ENCODE data around the gene CHGA. TPM values are rescaled to one million over a fixed set of nuclear protein-coding genes. Genes with fewer than 3 reads are reported as not detected.

The CHGA gene
- total RNA-seq, 1 donor from 2014 or later, result not detected

GRCh38 chr14:92967346-92967926, 44.5 kb downstream of the CHGA start:
- no peak for TF ChIP-seq CTCF (IDR thresholded peaks at IDR 0.05)
- Mint-ChIP-seq H3K36me3 (ENCODE audit: low read depth) (peaks cover 11% of the 10 kb centered on the region), H3K4me1 (peaks cover 9% of the 10 kb centered on the region), H3K27me3 (no peaks in the 10 kb centered on the region), H3K9me3 (peaks cover 3% of the 10 kb centered on the region), H3K27ac (no peak overlapping the region), H3K4me3 (no peak overlapping the region)
- POLR2A ChIA-PET, result no interaction called here
- intact Hi-C loops (cut with micrococcal nuclease), result no loop called here
- no peak for DNase-seq
- CTCF ChIA-PET, result no interaction called here
- no peak for ATAC-seq (ENCODE audit: low read depth)

GRCh38 chr14:92968291-92969020, 45.5 kb downstream of the CHGA start:
- intact Hi-C loops (cut with micrococcal nuclease), result no loop called here
- POLR2A ChIA-PET, result no interaction called here
- H3K4me3 Mint-ChIP-seq, result no peak overlapping the region

GRCh38 chr14:92969430-92969829, 46.5 kb downstream of the CHGA start:
- peaks cover 9% of the 10 kb centered on the region for H3K36me3 Mint-ChIP-seq (ENCODE audit: low read depth)
- no peak for ATAC-seq (ENCODE audit: low read depth)
- no peak for DNase-seq
- no peaks in the 10 kb centered on the region for H3K27me3 Mint-ChIP-seq
- ChIA-PET POLR2A (no interaction called here), CTCF (interaction anchor here (0.8 kb wide), 1 partner anchor 17 kb away, joined by 3 read pairs; no protein-coding TSS in a partner anchor)
- no peak overlapping the region for H3K27ac Mint-ChIP-seq
- H3K4me1 Mint-ChIP-seq, result peaks cover 9% of the 10 kb centered on the region
- no peak for TF ChIP-seq CTCF (IDR thresholded peaks at IDR 0.05)
- intact Hi-C loops (cut with micrococcal nuclease), result no loop called here
- H3K9me3 Mint-ChIP-seq, result peaks cover 3% of the 10 kb centered on the region
- H3K4me3 Mint-ChIP-seq, result no peak overlapping the region

More at GRCh38 chr14:92968291-92969020, 45.5 kb downstream of the CHGA start:
- peaks cover 9% of the 10 kb centered on the region for H3K36me3 Mint-ChIP-seq (ENCODE audit: low read depth)
- no peak for DNase-seq
- no peak overlapping the region for H3K27ac Mint-ChIP-seq
- CTCF ChIA-PET, result no interaction called here
- peaks cover 9% of the 10 kb centered on the region for H3K4me1 Mint-ChIP-seq
- TF ChIP-seq CTCF (IDR thresholded peaks at IDR 0.05), result no peak
- H3K27me3 Mint-ChIP-seq, result no peaks in the 10 kb centered on the region
- H3K9me3 Mint-ChIP-seq, result peaks cover 3% of the 10 kb centered on the region
- ATAC-seq (ENCODE audit: low read depth), result no peak

- CTCF ChIA-PET, result interaction anchor here (0.8 kb wide), 1 partner anchor 18 kb away, joined by 3 read pairs; no protein-coding TSS in a partner anchor
- H3K27ac Mint-ChIP-seq, result no peak overlapping the region
- intact Hi-C loops (cut with micrococcal nuclease), result no loop called here
- POLR2A ChIA-PET, result no interaction called here
- peaks cover 3% of the 10 kb centered on the region for H3K9me3 Mint-ChIP-seq
- no peak for TF ChIP-seq CTCF (IDR thresholded peaks at IDR 0.05)
- H3K4me1 Mint-ChIP-seq, result peaks cover 9% of the 10 kb centered on the region
- no peak for DNase-seq
- no peak overlapping the region for H3K4me3 Mint-ChIP-seq
- no peak for ATAC-seq (ENCODE audit: low read depth)
- peaks cover 11% of the 10 kb centered on the region for H3K36me3 Mint-ChIP-seq (ENCODE audit: low read depth)
- no peaks in the 10 kb centered on the region for H3K27me3 Mint-ChIP-seq
Observed at GRCh38 chr14:92969871-92970270, 46.9 kb downstream of the CHGA start.

- CTCF ChIA-PET, result interaction anchor here (0.8 kb wide), 1 partner anchor 18 kb away, joined by 3 read pairs; no protein-coding TSS in a partner anchor
- Mint-ChIP-seq H3K36me3 (ENCODE audit: low read depth) (peaks cover 11% of the 10 kb centered on the region), H3K4me3 (no peak overlapping the region), H3K27me3 (no peaks in the 10 kb centered on the region), H3K4me1 (peaks cover 5% of the 10 kb centered on the region), H3K9me3 (peaks cover 3% of the 10 kb centered on the region), H3K27ac (no peak overlapping the region)
- POLR2A ChIA-PET, result no interaction called here
- ATAC-seq (ENCODE audit: low read depth), result no peak
- intact Hi-C loops (cut with micrococcal nuclease), result no loop called here
- no peak for DNase-seq
- TF ChIP-seq CTCF (IDR thresholded peaks at IDR 0.05), result no peak
Observed at GRCh38 chr14:92970271-92970670, 47.3 kb downstream of the CHGA start.

Measured in activated B cell treated with CpG ODN at 0.5 μM for 24 hours (primary cell).